Effector CD4-positive, alpha-beta T cell (primary cell): ENCODE measurements around the gene P2RY8.
"Not testable (repeated sequence)": the region's sequence is repeated elsewhere in the genome, so short reads cannot be mapped to it uniquely, and the experiment has no call there.

ENCODE experiments used
- DNase-seq: peaks from one replicate; pipeline ENCODE4 v3.0.0-alpha.2; 2020

P2RY8 gene

GRCh38 chrX:1516596-1517104 is 20.3 kb downstream of the P2RY8 start:
- DNase-seq, result no peak

- no peak for DNase-seq
Measured at GRCh38 chrX:1511829-1512228, 25.2 kb downstream of the P2RY8 start.

- no peak for DNase-seq
Measured at GRCh38 chrX:1511150-1511549, 25.8 kb downstream of the P2RY8 start.

DNA sequence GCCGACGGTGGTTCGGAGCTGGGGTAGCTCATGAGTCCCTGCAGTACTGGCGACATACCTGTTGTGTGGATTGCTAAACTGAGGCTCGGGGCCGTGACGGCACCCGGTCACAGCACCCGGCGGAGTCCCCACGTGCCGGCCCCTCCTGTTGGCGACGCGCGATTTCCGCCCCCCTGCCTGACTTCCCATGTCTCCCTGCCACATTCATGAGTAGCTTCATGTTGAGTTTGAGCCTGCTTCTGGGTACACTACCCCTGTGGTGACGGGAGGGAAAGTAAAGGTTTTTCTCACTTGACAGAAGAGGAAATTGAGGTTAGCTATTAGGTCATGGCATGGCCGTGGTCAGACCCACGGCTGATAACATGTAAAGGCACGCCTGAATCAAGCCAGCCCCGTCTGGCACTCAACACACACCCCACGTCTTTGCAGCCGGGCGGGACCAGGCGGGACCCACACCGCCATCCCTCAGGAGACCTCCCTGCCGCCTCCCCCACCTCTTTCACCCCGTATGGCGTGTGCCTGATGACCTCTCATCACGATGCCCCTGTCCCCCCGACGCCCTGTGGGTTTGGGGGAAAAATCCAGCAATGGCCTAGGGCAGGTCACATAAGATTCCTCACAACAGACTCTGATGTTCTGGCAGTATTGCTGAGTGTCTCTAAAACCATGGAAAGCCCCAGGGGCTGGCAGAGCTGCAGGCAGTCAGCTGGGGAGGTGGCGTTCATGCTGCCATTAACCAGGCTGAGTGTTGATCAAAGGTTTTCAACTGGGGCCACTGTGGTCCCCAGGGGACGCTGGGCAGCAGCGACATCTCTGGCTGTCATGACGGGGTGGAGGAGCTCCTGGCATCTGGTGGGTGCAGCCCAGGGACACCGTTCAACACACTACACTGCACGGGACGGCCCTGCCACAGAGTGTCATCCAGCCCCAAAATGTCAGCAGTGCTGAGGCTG is 29.2 kb downstream of the P2RY8 start:
- DNase-seq, result peak; percentile 19

DNA sequence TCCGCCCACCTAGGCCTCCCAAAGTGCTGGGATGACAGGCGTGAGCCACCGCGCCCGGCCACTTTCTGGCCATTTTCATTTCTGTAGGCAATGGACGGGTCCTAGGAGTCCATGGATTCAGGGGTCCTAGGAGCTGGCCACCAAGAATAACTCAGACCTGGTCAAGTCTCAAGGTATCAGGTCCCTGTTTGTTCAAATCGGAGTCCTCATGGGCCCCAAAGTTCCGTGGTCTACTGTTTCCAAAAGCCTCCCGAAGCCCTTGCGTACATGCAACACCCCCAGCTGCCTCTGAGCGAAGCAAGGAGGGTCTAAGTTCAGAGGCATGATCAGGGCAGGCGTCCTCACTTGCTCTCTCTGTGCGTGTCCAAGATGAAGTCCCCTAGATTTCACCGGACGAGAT is 30.1 kb downstream of the P2RY8 start:
- no peak for DNase-seq

DNA sequence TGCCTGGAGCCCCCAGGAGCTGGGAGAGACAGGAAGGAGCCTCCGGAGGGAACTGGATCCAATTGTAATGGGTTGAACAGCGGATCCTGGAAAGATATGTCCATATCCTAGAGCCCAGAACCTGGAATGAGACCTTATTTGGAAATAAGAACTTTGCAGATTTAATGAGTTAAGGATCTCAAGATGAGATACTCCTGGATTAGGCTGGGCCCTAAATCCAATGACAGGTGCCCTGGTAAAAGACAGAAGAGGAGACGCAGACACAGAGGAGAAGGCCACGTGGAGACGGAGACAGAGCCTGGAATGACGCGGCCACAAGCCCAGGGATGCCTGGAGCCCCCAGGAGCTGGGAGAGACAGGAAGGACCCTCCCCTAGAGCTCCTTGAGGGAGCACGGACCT is 34.1 kb downstream of the P2RY8 start:
- DNase-seq, result no peak

GRCh38 chrX:1502241-1502640 is 34.7 kb downstream of the P2RY8 start:
- DNase-seq, result no peak

DNA sequence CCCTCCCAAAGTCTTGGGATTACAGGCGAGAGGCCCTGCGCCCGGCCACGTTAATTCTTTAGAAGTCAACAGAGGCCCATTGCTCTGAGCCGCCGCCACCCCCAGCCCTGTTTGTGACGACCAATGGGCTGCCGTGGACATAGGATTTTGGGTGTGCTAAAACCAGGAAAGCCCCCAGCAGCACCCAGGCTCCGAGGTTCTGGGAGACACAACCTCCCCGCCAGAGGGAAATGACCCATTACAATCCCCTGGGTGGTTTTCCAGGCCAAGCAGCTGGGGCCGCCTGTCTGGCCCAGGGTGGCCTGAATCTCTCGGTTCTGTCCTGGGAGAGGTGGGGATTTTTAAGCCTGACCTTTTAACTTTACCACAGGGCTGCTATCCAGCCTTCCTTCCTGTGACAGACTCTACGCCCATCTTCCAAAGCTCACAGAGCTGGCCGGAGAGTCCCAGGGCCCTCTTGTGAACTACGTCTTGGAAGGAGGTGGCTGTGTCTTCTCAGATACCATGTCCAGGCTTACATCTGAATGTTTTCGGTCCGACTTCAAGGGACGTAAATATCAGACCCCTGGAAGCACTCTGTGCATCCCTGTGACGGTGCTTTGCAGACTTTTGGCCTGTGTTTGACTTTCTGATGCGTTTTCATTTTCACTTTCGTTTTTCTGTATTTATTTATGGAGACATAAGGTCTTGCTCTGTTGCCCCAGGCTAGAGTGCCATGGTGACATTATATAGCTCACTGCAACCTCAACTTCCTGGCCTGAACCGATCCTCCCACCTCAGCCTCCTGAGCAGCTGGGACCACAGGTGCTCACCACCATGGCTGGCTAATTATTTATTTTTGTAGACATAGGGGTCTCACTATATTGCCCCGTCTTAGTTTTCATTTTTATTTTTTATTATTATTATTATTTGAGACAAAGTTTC is 36.0 kb downstream of the P2RY8 start:
- DNase-seq, result no peak

DNA sequence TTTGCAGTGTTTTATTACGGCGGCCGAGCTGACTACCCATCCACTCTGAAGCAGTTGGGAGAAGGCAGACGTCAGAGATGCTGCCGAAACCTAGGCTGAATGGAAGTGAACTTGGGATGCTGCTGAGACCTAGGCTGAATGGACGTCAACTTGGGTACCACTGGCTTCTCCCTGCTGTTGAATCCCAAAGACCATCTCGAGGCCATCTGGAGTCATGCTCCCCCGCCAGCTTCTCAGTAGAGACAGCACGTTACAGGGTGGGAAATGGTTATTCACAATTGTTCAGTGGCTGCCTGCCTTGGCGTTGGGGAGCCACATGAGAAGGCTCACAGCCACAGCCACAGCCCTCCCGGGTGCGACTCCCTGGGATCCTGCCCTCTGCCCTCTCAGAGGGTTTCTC is 40.9 kb downstream of the P2RY8 start:
- no peak for DNase-seq

DNA sequence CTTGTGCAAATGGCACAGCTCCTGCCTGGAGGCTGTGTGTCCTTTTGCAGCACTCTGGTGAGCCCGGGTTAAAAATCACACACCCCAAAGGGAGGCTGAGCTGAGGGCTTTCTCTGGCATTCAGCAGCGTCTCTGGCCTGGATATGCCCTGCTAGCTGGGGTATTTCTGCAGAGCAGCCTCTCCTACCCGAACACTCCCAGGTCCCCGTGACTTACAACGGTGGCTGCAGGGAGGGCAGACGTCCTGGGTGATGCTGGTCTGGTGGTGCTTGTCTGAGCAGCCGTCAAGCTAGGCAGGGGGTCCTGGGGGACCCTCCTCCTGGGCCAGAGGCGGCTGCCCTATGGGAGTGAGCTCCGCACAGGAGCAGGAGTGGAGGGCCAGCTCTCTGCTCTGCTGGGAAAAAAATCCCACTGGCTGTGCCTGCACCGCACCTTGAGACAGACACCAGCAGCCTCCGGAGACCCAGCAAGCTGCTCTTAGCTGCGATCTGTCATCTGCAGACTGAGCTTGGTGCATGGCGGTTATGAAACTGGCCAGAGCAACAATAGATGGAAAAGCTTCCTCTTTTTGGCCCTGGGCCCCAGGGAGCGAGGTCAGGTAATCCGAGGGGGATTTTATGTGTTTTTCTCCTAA is 43.0 kb downstream of the P2RY8 start:
- no peak for DNase-seq

DNA sequence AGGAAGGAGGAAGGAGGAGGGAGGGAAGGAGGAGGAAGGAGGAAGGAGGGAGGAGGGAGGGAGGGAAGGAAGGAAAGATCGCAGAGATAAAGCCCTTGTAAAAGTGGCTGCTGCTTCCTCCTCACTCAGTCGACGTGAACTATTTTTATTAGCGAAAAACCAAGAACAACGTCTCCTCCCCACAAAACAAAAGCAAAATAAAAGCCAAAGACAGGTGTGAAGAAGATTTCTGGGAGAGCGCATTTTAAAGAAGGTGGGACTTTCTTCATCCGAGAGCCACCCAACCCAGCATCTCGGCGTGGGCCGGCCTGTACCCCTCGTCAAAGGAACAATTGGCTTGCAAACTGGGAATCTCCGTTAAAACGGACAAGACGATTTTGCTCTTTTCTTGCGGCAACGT is 43.6 kb downstream of the P2RY8 start:
- no peak for DNase-seq

- DNase-seq, result no peak
Measured at GRCh38 chrX:1492421-1493012, 44.5 kb downstream of the P2RY8 start.

- DNase-seq, result no peak
Measured at GRCh38 chrX:1491851-1492349, 45.1 kb downstream of the P2RY8 start.

- DNase-seq, result not testable (repeated sequence)
Measured at GRCh38 chrX:1491248-1491647, 45.7 kb downstream of the P2RY8 start.

DNA sequence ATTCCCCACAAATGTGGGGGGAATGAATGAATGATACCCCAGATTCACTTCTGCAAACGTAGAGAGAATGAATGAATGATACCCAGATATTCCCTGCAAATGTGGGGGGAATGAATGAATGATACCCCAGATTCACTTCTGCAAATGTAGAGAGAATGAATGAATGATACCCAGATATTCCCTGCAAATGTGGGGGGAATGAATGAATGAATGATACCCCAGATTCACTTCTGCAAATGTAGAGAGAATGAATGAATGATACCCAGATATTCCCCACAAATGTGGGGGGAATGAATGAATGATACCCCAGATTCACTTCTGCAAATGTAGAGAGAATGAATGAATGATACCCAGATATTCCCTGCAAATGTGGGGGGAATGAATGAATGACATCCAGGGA is 46.3 kb downstream of the P2RY8 start:
- not testable (repeated sequence) for DNase-seq

DNA sequence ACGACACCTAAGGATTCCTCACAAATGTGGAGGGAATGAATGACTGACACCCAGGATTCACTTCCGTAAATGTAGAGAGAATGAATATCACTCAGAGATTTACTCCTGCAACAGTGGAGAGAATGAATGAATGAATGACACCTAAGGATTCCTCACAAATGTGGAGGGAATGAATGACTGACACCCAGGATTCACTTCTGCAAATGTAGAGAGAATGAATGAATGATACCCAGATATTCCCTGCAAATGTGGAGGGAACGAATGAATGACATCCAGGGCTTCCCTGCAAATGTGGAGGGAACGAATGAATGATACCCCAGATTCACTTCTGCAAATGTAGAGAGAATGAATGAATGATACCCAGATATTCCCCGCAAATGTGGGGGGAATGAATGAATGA is 47.6 kb downstream of the P2RY8 start:
- not testable (repeated sequence) for DNase-seq

- no peak for DNase-seq
Measured at GRCh38 chrX:1488745-1489144, 48.2 kb downstream of the P2RY8 start.

GRCh38 chrX:1488141-1488540 is 48.8 kb downstream of the P2RY8 start:
- no peak for DNase-seq

DNA sequence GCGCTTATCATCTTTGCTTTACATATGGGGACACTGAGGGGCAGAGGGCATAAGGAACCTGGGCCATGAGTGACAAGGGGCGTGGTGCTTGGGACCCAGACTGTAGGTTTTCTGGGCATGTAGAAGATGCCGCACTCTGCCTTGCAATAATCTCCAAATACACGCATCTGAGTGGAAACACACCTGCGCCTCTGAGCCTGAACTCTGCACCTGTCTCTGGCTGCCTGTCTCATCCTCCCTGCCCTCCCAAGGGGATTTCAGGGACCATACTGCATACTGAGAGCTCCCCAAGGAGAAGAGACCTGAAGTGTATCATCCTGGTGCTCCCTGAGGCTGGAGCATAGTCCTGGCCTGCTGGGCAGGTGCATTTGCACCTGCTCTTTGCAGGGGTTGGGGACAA is 49.6 kb downstream of the P2RY8 start:
- DNase-seq, result no peak

DNA sequence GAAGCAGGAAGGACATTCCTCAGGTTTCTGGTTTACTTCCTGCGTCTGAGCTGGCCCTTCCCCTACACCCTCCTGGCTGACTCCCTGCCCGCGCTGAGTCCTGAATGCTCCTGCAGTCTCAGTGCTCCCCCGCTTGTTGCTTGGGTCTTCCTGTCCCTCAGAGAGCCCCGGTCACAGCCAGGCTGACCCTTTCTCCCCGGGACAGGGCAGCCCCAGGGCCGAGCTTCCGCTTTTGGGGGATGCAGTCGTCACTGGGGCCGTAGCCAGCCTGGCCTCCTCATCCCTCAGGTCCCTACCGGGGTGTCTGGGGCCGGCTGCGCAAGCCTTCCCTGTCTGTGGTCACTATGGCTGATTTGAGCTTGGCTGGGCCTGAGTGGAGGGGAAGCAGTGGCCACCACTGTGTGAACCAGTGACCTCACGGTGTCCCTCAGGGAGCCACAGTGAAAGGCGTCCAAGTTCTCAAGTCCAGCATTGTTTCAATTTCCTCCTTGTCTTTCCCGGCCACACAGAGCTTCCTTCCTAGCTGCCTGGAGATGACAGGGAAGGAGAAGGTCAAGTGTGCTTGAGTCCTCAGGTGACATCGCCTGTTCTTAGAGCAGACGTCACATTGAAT is 50.1 kb downstream of the P2RY8 start:
- DNase-seq, result no peak

- no peak for DNase-seq
Measured at GRCh38 chrX:1486177-1486576, 50.8 kb downstream of the P2RY8 start.

DNA sequence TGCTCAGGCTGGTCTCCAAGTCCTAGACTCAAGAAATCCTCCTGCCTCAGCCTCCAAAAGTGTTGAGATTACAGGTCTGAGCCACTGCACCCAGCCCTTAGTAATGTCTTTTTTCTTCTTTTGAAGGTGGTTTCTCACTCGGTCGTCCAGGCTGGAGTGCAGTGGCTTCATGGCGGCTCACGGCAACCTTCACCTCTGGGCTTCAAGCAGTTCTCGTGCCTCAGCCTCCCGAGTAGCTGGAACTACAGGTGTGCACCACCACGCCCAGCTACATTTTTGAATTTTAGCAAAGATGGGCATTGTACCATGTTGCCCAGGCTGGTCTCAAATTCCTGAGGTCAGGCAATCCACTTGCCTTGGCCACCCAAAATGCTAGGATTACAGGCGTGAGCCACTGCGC is 52.0 kb downstream of the P2RY8 start:
- no peak for DNase-seq
